GM23248 (cell line): ENCODE measurements around the gene RAC2. TPM values are rescaled to one million over a fixed set of nuclear protein-coding genes. Genes with fewer than 3 reads are reported as not detected.

ENCODE experiments used
- DNase-seq: peaks from one replicate; pipeline ENCODE4 v3.0.0-alpha.2; 2015
- H2AFZ ChIP-seq: fragments of 200-600 bp; sonication (generic); 2 replicates; pipeline ENCODE4 v1.6.1; 2016; ENCODE audit warnings: antibody characterized with exemption
- H3F3A ChIP-seq: fragments of 200-600 bp; sonication (generic); 2 replicates; pipeline ENCODE4 v1.6.1; 2016; ENCODE audit warnings: mild to moderate bottlenecking, antibody characterized with exemption, mixed run types; ENCODE audit not compliant: insufficient read depth
- H3K27ac ChIP-seq: fragments of 200-600 bp; sonication (generic); 2 replicates; pipeline ENCODE4 v1.5.1; 2016; ENCODE audit warnings: mild to moderate bottlenecking
- H3K27me3 ChIP-seq: fragments of 200-600 bp; sonication (generic); replicated peaks from 2 replicates; pipeline ENCODE4 v1.6.1; 2016; ENCODE audit warnings: mild to moderate bottlenecking; ENCODE audit not compliant: insufficient read depth
- H3K36me3 ChIP-seq: fragments of 200-600 bp; sonication (generic); 2 replicates; pipeline ENCODE4 v1.6.1; 2016; ENCODE audit warnings: low read depth, mild to moderate bottlenecking
- H3K4me1 ChIP-seq: fragments of 200-600 bp; sonication (generic); 2 replicates; pipeline ENCODE4 v1.6.1; 2016; ENCODE audit warnings: mild to moderate bottlenecking; ENCODE audit not compliant: insufficient read depth
- H3K4me2 ChIP-seq: fragments of 200-600 bp; sonication (generic); one replicate; pipeline ENCODE4 v1.6.1; 2016; ENCODE audit warnings: mild to moderate bottlenecking; ENCODE audit not compliant: unreplicated experiment
- H3K4me3 ChIP-seq: fragments of 200-600 bp; sonication (generic); 2 replicates; pipeline ENCODE4 v1.5.1; 2016; ENCODE audit warnings: mild to moderate bottlenecking
- H3K79me2 ChIP-seq: fragments of 200-600 bp; sonication (generic); 2 replicates; pipeline ENCODE4 v1.6.1; 2016; ENCODE audit warnings: mild to moderate bottlenecking; ENCODE audit not compliant: insufficient read depth
- H3K9ac ChIP-seq: fragments of 200-600 bp; sonication (generic); 2 replicates; pipeline ENCODE4 v1.6.1; 2016; ENCODE audit warnings: mild to moderate bottlenecking
- H3K9me2 ChIP-seq: fragments of 200-600 bp; sonication (generic); 2 replicates; pipeline ENCODE4 v1.6.1; 2016; ENCODE audit warnings: mixed run types, mild to moderate bottlenecking, moderate library complexity; ENCODE audit not compliant: insufficient read depth
- H3K9me3 ChIP-seq: fragments of 200-600 bp; sonication (generic); one replicate; pipeline ENCODE4 v1.6.1; 2017; ENCODE audit warnings: low read depth
- H4K20me1 ChIP-seq: fragments of 200-600 bp; sonication (generic); 2 replicates; pipeline ENCODE4 v1.6.0; 2016; ENCODE audit not compliant: insufficient read depth
- EZH2 ChIP-seq: fragments of 200-600 bp; sonication (generic); IDR thresholded peaks from 2 replicates; pipeline ENCODE4 v1.6.1; 2018; ENCODE audit warnings: antibody characterized with exemption, mild to moderate bottlenecking; ENCODE audit not compliant: insufficient read depth, poor library complexity, severe bottlenecking
- EZH2phosphoT487 ChIP-seq: fragments of 200-600 bp; sonication (generic); IDR thresholded peaks from 2 replicates; pipeline ENCODE4 v1.6.1; 2018; ENCODE audit warnings: antibody characterized with exemption, moderate library complexity, mild to moderate bottlenecking, low read depth; ENCODE audit not compliant: insufficient read depth
- WGBS, 2 experiments: methylation state at CpG; one replicate each; pipeline ENCODE4 v1.1.6; 2015 to 2017; ENCODE audit warnings: low lambda C conversion rate in 2 of 2, low coverage in 1 of 2; ENCODE audit errors: missing lambda C conversion rate in 2 of 2; 5-methylcytosine and 5-hydroxymethylcytosine counted together
- in situ Hi-C: fragments of 300-500 bp; cut with MboI; formaldehyde crosslinking; loops from 2 replicates; pipeline ENCODE4 v1.15.0; 2020
- polyA plus RNA-seq: library from polyadenylated mRNA; unstranded; fragments of >200 nt; fragmentation: Nextera tagmentation; extraction: Ambion mirVana; gene quantifications from 2 replicates; pipeline ENCODE4 v1.2.1, GENCODE V29; 2016
- total RNA-seq: library from RNA; depleted of rRNA; stranded (reverse); fragments of >200 nt; shearing (Covaris generic); gene quantifications from 2 replicates; pipeline ENCODE4 v1.2.3, GENCODE V29; 2014

Gene RAC2
- total and polyA plus RNA-seq, 2 experiments from 2014 or later, result 34.9 to 35.1 TPM

GRCh38 chr22:37285937-37286336, 41.9 kb upstream of the RAC2 start:
- no peaks in the 10 kb centered on the region for H3K9me3 ChIP-seq
- H3K9ac ChIP-seq, result no peak overlapping the region
- 70 to 71% methylated on average over 10 of the region's 10 CpGs for WGBS, 2 experiments
- no peaks in the 10 kb centered on the region for H3K9me2 ChIP-seq
- H3F3A ChIP-seq, result peaks cover 3% of the 10 kb centered on the region
- H3K27ac ChIP-seq, result no peak overlapping the region
- no peak for DNase-seq
- H3K79me2 ChIP-seq, result no peaks in the 10 kb centered on the region
- H3K36me3 ChIP-seq, result no peaks in the 10 kb centered on the region
- no peak overlapping the region for H2AFZ ChIP-seq
- H3K4me1 ChIP-seq, result peaks cover 7% of the 10 kb centered on the region; the same call in 1 of the 2 replicates
- H4K20me1 ChIP-seq, result no peaks in the 10 kb centered on the region
- TF ChIP-seq EZH2, result no peak
- no peak for TF ChIP-seq EZH2phosphoT487
- H3K4me3 ChIP-seq, result no peak overlapping the region
- H3K27me3 ChIP-seq, result no peaks in the 10 kb centered on the region
- in situ Hi-C loops, result no loop called here
- H3K4me2 ChIP-seq, result no peak overlapping the region

- no peaks in the 10 kb centered on the region for H3K9me3 ChIP-seq
- no peak overlapping the region for H3K4me3 ChIP-seq
- TF ChIP-seq EZH2 (no peak), EZH2phosphoT487 (no peak)
- H2AFZ ChIP-seq, result no peak overlapping the region
- H3K27me3 ChIP-seq, result no peaks in the 10 kb centered on the region
- H3K36me3 ChIP-seq, result no peaks in the 10 kb centered on the region
- H4K20me1 ChIP-seq, result no peaks in the 10 kb centered on the region
- no peak for DNase-seq
- H3K9ac ChIP-seq, result no peak overlapping the region
- H3K27ac ChIP-seq, result no peak overlapping the region
- no peaks in the 10 kb centered on the region for H3K4me1 ChIP-seq
- H3K79me2 ChIP-seq, result no peaks in the 10 kb centered on the region
- H3K9me2 ChIP-seq, result no peaks in the 10 kb centered on the region
- in situ Hi-C loops, result no loop called here
- H3K4me2 ChIP-seq, result no peak overlapping the region
- WGBS, 2 experiments, result 22 to 45% methylated on average over 7 to 14 of the region's 14 CpGs
- H3F3A ChIP-seq, result no peaks in the 10 kb centered on the region
Observed at GRCh38 chr22:37284805-37285355, 40.8 kb upstream of the RAC2 start.

GRCh38 chr22:37284126-37284804, 40.2 kb upstream of the RAC2 start:
- H3K27ac ChIP-seq, result no peak overlapping the region
- H3K27me3 ChIP-seq, result no peaks in the 10 kb centered on the region
- no peaks in the 10 kb centered on the region for H4K20me1 ChIP-seq
- in situ Hi-C loops, result no loop called here
- H3K9me3 ChIP-seq, result no peaks in the 10 kb centered on the region
- no peak overlapping the region for H3K9ac ChIP-seq
- no peaks in the 10 kb centered on the region for H3K36me3 ChIP-seq
- 57 to 60% methylated on average over 9 of the region's 9 CpGs for WGBS, 2 experiments
- no peak for TF ChIP-seq EZH2phosphoT487
- no peak for TF ChIP-seq EZH2
- no peaks in the 10 kb centered on the region for H3F3A ChIP-seq
- no peak for DNase-seq
- H3K9me2 ChIP-seq, result no peaks in the 10 kb centered on the region
- H3K4me2 ChIP-seq, result no peak overlapping the region
- no peaks in the 10 kb centered on the region for H3K4me1 ChIP-seq
- H3K79me2 ChIP-seq, result no peaks in the 10 kb centered on the region
- H3K4me3 ChIP-seq, result no peak overlapping the region
- H2AFZ ChIP-seq, result no peak overlapping the region

GRCh38 chr22:37283393-37283937, 39.4 kb upstream of the RAC2 start:
- no peaks in the 10 kb centered on the region for H4K20me1 ChIP-seq
- no peaks in the 10 kb centered on the region for H3K9me2 ChIP-seq
- H3K36me3 ChIP-seq, result no peaks in the 10 kb centered on the region
- H3K4me3 ChIP-seq, result no peak overlapping the region
- H3K4me1 ChIP-seq, result no peaks in the 10 kb centered on the region
- DNase-seq, result peak; percentile 21
- no peak overlapping the region for H3K4me2 ChIP-seq
- no peak overlapping the region for H3K9ac ChIP-seq
- H3K27ac ChIP-seq, result no peak overlapping the region
- no peaks in the 10 kb centered on the region for H3K79me2 ChIP-seq
- no peaks in the 10 kb centered on the region for H3F3A ChIP-seq
- WGBS, 2 experiments, result 32 to 42% methylated on average over 5 to 8 of the region's 8 CpGs
- H3K9me3 ChIP-seq, result no peaks in the 10 kb centered on the region
- no peak for TF ChIP-seq EZH2phosphoT487
- TF ChIP-seq EZH2, result no peak
- no peaks in the 10 kb centered on the region for H3K27me3 ChIP-seq
- H2AFZ ChIP-seq, result no peak overlapping the region
- in situ Hi-C loops, result no loop called here
